Putamen (tissue), 1 donor: ENCODE results near the gene CYP8B1.

Source experiments
- DNase-seq: peaks from one replicate; pipeline ENCODE4 v3.0.0-alpha.2; 2016; ENCODE audit warnings: low spot score

The CYP8B1 gene

DNA sequence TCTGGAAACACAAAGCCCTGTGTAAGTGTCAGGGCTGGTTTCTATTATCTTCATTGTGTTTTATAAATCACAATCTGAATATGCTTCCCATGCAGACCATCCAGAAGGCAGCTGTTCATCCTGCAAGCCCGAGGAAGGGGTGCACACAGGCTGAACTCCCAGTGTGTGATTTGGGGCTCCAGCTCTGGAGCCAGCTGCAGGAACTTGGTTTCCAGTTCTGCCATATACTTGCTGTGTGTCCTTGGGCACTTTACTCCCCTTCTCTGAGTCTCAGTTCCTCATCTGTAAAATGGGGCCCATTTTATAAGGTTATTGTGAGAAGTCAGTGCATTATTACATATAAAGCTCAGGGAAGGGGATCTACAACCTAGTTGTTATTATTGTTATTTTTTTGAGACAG lies 22.6 kb downstream of the CYP8B1 start:
- no peak for DNase-seq

DNA sequence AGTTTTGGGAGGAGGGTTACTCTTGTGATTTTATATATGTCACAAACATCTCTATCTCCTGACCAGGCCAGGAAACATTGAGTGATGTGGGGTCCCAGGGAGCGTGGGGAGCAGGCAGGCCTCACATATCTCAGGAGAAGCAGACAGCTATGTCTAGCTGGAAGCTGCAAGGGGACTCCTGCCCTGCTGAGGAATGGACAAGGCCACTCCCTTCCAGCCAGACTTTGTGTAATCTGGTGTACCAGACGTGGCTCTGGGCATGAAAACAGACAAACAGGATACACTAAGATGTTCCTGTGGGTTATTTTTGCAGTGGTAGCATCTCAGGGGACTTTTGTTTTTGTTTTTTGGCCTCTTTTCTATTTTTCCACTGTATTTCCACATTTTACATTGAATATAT lies 23.2 kb downstream of the CYP8B1 start:
- no peak for DNase-seq

DNA sequence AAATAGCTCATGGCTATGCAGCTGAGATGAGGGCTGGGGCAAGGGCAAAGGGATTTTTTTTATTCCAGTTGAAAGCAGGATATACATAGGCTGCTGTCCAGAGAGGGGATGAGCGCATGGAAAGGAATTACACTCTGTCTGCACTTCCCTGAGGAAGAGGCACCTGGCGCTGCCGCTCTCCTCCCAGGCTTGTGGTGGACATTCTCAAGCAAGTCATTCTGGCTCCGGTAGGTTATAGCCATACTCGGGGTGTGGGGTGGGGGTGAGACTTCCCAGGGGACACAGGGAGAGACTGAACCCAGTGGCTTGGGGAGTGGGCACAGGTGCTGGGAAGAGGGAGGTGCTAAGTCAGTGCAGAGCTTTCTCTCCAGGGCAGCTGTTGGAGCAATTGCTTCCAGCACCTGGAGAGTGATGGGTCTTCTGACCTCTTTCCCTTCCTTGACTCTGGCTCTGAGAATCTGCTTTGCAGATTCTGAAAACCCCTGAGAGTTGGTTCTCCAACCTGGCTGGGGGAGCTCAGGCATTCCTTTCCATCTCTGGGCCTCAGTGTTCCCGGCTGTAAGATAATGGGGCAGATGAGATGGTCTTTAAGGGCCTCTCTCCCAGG lies 24.3 kb downstream of the CYP8B1 start:
- no peak for DNase-seq

DNA sequence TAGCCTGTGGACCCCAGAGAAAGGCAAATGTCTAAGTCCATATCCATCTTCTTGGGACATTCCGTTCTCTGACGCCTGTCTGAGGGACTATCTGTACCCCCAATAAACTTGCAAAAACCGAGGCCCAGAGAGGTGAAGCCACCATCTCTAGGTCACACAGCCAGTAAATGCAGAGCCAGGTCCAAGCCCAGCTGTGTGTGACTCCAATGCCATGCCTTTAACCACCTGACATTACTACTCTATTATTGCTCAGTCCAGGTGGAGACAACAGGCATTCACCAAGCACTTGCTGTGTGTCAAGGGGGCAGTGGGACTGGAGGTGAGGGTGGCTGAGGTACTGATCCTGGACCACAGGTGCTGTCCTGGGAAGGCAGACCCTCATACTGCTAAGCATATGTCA lies 25.4 kb downstream of the CYP8B1 start:
- DNase-seq = no peak

DNA sequence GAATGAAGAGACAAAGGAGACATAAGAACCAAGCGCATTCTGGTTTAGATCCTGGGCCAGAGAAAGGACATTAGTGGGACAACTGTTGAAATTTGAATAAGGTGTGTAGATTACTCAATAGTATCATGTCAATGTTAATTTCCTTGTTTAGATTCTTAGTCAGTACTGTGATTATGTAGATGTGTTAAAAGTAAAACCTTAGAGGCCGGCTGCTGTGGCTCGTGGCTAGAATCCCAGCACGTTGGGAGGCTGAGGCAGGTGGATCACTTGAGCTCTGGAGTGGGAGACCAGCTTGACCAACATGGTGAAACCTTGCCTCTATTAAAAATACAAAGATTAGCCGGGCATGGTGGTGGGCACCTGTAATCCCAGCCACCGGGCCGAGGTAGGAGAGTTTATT lies 26.7 kb downstream of the CYP8B1 start:
- DNase-seq = no peak

DNA sequence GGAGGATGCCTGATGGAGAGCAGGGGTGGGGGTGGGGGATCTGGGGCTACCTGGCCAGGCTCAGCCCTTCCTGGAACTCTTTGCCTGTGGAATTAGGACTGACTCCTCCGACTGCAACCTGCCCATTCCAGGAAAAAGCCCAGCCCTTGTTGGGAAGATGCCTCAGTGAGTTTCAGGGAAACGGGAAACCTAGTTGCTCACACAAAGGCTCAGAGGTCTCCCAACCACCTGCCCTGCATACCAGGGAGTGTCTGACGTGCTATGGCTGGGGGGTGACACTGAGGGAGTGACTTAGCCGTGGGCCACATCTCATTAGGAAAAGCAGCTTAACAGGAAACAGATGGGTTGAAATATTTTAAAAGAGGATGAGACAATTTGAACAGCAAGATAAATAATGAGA lies 27.9 kb downstream of the CYP8B1 start:
- no peak for DNase-seq

DNA sequence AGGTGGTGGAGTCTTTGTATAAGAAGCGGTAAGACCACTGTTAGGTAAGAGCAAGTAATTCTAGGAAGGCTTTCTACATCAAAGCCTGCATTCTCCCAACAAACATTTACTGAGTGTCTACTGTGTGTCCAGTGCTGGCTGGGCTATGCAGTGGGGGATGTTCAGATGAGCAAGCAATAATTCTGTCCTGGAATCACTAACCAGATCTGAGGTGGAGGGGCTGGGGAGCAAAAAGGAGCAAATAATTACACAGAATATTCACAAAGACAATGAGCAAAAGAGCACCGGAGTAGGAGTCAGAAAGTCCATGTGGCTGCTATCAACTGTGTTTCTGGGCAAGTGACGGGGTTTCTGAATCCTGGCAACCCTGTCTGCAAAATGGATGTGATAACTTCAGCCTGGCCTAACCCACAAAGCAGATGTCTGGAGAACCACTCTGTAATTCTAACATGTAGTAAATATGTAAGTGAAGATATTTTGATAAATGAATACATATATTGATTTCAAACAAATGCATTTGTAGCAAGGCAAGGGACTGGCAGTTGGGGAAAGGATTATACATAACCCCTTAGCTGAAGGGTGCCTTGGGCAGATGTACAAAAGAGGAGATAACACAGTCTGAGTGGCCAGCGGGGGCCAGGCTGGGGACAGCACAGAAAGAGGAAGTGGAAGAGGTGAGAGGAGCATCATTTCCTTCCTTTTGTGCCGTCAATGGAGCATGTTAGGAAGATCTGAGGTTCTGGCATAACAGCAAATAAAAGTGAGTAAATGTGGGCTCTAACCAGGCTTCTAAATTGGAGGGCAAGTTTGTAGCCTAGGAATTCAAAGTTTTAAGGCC lies 28.8 kb downstream of the CYP8B1 start:
- peak; percentile 27 for DNase-seq

DNA sequence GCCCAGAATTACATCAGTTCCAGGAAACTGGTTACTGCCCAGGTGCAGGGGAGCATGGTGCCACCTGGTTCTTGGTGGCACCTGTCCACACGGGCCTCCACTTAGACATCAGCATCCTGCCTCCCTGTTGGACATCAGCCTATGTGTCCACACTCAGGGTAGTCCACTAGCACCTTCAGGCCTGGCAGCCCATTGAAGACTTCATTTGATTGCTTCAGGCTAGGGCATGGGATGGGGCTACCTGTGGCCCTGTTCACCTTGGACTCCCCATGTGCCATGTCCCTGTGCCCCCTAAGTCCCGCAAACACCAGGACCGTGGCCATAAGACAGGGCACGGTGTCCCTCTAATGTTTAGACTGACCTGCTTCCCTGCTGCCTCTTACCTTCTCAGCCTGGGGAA lies 30.9 kb downstream of the CYP8B1 start:
- no peak for DNase-seq

DNA sequence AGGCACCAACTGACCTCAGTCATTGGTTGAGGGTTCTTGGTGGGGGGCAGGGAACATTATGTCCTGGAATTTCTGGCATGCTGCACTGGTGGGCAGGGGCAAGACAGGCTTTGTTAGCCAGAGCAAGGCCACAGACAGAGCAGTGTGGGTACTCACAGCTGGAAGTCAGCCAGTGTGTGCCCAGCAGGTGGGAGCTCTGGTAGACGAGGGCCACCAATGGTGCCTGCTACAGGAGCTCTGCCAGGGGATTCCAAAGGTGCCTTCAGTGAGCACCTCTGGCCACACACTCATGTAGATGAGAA lies 31.3 kb downstream of the CYP8B1 start:
- DNase-seq = no peak

DNA sequence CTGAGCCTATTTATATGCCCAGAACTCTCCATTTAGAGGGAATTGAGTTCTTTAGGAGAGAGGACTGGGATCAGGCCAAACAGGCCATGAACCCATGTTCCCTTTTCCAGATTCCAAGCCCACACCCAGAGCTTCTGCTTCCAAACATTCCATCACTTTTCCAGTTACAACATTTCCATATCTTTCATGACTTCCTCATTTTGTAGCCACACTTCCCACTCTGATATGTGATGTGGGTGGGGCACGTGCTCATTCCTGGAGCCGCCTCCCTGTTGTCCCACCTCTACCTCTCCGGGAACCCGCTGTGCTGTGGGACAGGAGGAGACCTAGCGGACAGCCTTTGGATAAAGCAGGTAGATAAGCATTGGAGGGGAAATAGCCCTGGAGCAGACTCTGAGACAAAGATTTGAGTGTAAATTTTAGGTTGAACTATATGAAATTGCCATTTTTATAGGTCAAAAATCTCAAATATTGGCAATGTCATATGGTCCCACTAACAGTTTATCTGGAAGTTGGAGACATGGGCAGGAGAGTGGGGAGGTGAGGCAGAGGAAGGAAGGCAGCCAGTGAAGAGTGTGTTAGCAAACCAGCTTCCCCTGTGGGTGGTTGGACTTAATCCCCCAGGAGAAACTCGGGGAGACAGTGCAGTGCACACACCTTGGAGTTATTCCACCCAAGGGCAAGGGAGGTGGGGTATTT lies 31.8 kb downstream of the CYP8B1 start:
- no peak for DNase-seq

DNA sequence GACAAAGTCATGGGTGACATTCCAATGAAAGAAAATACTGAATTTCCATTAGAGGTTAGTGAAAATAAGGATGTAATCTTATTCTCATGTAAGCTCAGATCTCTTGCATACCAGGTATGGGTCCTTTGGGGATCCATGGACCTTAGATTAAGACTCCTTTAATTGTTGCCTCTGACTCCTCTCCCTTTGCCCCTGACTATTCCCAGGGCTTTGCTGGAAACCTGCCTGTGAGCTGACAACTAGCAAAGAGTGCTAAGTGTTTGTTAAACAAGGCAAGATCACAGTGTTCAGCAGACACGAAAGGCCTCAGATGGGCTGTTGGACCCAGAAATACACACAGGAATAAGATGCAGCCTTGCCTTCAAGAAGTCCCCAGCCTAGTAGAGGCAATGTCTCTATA lies 34.3 kb downstream of the CYP8B1 start:
- no peak for DNase-seq

DNA sequence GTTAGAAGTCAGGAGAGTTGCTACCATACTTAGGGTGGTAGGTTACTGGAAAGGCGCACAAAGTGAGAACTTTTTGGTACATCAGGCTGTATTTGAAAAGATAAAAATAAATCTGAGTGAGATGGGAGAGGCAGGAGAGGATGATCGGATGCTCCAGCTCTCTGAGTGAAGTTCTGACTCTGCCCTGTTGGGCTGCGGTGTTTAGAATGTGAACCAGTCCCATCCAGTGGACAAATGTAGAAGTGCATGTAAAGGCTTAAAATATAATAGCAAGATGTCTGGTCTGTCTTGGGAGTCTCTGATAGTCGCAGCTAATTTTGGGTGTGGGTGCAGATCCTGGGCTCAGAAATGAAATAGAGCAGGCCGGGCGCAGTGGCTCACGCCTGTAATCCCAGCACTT lies 36.1 kb downstream of the CYP8B1 start:
- DNase-seq = peak; percentile 67

DNA sequence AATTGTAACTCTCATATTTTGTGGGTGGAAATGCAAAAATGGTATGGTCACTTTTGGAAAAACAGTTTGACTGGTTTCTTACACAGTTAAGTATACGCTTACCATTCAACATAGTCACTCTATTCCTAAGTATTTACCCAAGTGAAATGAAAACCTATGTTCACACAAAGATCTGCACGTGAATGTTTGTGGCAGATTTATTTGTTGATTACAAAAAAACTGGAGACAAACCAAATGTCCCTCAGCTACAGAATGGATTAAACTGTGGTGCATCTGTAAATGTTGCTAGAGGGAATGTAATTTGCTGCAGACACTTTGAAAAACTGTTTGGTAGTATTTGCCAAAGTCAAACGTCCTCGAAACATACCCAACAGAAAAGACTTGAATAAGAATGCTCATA lies 37.1 kb downstream of the CYP8B1 start:
- no peak for DNase-seq

DNA sequence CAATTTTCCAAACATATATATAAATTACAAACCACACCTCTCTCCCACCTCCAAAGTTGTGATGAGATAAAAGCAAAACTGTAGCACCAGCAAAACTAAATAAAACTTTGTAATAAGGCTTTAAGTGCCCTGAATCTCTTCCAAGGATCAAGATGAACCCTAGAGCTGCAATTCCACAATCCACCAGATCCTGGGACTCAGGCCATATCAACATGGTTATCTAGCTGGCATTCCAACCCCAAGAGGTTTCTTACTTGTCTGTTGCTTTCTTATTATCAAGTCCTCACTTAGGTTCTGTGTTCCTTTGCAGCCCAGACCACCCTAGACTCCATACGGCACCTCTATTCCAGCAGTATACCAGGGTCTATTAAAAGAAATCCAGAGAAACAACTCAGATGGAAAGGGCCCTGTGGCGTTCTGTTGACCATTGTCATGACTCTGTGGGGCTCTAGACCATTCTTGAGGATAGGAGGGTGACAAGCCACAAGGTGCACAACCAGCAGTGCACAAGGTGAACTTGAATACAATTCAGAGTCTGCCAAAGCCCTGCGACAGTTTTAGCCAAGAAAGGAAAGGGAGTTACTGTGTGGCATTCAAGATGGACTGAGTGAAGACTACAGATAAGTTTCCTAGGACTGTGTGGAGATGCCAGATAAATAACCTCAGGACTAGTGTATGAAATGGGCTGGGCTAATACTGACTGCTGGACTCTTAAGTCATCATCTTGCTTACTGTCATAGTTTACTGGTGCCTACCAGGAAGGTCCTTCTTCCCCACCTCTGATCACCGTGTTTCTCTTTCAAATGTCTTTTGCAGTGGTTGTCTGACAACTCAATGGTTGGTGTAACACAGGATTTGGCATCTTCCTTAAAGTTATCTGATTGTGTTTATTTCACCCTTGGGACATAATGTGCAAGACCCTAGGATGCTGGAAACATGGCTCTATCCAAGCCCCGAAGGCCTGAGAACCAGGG lies 39.2 kb downstream of the CYP8B1 start:
- no peak for DNase-seq

DNA sequence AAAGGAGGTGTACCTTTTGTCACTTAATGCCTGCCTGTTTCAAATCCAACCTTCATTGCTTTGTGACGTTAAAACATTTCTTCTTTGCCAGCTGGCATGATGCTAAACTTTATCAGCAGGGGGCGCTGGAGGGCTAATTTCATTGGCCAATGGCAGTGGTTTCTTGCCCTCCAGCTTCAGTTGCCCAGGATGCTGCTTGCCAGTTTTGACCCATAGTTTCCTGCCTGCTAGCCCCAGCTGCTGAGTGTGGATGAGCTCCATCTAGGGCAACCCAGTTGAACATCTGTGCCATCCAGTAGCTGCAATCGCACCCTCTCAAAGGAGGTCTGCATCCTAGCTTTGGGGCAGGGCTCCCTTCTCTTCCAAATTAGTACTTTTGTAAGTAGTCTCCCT lies 44.4 kb downstream of the CYP8B1 start:
- DNase-seq = peak; percentile 71

DNA sequence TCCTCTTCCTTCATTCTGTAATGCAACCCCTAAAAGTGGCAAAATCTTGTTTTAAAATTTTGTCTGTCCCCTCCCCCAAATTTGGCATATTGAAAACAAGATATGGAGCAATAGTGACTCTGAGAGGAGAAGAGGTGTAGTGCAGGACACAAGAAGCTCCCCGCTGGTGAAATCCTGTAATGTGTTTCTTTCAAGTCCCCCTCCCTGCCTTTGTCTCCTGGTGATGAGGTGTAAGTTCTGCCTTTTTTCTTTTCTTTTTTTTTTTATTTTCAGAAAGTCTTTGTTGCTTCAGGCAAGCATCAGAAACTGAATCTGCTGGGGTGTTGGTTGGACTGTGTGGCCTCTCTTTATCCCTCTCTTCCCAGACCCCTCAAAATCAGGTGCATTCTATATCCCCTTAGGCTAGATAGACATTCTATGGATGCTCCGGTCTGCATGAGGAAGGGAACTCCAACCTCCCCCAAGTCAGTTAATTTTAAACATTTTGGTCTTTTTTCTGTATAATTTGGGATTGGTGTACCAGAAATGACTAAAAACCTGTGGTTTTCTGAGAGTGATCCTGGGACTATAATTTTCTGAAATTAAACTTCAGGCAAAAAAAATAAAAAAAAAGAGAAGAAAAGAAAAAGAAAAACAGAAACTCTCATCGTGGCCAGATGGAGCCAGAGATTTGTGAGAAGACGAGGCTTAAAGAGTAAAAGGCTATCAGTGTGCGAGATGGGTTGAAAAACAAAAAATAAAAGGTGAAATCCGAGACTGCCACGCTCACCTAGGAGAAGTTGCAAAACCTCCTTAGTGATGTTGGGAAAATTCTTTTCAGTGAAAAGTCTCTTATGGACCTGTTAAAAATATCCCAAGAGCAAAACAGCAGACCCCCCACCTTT lies 45.0 kb downstream of the CYP8B1 start:
- no peak for DNase-seq

DNA sequence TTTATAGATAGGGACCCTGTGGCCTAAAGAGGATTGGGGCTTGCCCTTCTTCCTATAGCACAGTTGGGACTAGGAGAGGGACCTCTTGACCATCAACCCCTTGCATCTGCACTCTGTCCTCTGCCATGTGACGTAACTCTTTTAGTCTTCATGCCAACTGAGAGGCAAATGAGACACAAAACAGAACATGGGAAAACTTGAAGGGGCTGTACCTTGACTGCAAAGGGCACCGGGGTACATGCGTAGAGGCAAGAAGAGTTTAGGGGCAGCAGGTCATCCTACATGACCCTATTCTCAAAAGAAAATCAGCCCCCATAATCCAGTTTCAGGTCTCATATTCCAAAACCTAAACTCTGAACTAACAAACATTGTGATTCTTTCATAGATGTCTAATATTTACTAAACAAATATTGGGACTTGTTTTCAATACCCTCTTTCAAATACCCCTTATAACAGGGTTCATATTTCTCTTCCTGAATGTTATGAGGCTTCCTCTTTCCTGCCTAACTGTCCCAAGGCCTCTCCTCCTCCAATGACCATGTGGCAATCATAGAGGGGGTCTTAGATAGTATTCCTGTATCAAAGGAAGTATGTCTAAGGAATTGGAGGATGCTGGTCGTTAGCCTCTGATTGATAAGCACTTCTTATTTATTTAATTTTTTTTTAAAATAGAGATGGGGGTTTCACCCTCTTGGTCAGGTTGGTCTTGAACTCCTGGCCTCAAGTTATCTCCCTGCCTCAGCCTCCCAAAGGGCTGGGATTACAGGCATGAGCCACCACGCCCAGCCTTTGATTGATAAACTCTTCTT lies 45.8 kb downstream of the CYP8B1 start:
- no peak for DNase-seq

DNA sequence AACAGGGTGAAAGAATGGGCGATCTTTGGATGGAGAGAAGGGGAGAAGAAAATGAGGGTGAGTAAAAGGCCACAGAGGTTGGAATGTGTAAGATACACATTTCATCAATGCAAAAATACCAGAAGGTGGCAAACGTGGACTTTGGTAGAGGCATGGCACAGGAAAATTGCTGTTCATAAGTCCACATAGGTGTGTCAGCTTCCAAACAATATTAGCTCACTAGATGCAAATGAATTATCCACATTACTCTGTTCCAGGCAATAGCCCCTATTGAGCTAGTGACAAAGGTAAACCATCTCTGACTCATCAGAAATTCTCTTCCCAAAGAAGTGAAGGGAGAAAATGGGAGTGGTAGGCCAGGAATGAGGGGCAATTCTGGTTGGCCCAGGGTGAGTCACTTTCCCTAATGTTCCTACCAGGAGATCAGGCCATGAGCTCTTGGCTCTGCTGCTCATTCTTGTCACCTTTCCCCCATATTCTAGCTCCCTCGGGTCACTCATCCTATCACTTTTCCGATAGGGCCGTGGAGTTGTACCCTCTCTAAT lies 46.5 kb downstream of the CYP8B1 start:
- DNase-seq = no peak

DNA sequence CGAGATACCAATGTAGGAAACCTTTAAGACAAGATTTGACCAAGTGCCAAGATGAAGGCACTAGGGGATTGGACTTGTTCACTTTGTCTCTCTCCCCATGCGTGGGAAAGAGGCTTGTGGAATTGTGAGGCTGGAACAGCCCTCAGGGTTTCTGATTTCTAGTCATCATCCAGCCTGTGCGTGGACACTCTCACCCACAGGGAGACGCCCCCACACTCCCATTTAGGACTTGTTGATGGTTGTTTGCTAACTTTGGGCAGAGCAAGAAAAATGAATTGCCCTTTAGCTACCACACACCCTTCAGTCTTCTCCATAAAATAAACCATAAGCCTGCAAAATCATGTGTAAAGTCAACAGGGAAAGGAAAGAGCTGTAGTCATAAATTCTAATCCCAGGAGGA lies 48.0 kb downstream of the CYP8B1 start:
- no peak for DNase-seq

DNA sequence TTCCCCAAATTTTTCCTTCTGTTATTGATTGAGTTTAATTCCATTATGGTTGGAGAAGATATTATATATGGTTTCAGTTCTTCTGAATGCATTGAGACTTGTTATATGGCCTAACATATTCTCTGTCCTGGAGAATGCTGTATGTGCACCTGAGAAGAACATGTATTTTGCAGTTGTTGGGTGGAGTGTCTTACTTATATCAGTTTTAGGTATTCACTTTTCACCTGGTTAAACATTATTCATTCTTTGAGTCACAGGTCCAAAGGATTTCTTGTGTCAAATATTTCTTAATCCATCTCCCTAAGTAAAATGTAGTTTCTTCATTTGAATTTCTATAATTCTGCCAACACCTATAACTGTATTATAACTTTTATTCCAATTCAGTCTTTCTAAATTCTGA lies 48.7 kb downstream of the CYP8B1 start:
- DNase-seq = no peak
